Hepatic stellate cell (primary cell): Measurements from ENCODE around the gene TATDN2.

Source experiments
- DNase-seq: peaks from one replicate; pipeline ENCODE4 v3.0.0; 2011; ENCODE audit warnings: low spot score

Gene TATDN2

GRCh38 chr3:10317311-10317960 is 69.2 kb downstream of the TATDN2 start:
- DNase-seq, result no peak

- DNase-seq, result no peak
Observed at GRCh38 chr3:10317961-10318350, 69.7 kb downstream of the TATDN2 start.

GRCh38 chr3:10319251-10319650 is 71.0 kb downstream of the TATDN2 start:
- DNase-seq, result no peak

- DNase-seq, result no peak
Observed at GRCh38 chr3:10319804-10320203, 71.5 kb downstream of the TATDN2 start.

DNA sequence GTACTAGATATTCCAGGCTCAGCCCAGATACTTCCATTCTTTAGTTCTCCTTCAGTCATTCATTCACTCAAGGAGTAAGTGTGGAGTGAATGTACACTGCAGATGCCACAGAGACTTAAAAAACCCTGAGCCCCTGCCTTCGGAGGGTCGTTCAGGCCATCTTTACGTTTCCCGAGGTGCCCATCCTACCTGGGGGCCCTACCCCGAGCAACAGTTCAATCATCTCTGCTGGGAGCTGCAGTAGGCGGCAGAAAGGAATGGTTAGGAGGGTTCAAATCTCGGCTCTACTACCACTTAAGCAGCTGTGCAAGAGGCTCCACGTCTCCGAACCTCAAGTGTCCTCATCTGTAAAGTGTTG is 72.0 kb downstream of the TATDN2 start:
- no peak for DNase-seq

GRCh38 chr3:10321630-10322351 is 73.5 kb downstream of the TATDN2 start:
- DNase-seq, result no peak

DNA sequence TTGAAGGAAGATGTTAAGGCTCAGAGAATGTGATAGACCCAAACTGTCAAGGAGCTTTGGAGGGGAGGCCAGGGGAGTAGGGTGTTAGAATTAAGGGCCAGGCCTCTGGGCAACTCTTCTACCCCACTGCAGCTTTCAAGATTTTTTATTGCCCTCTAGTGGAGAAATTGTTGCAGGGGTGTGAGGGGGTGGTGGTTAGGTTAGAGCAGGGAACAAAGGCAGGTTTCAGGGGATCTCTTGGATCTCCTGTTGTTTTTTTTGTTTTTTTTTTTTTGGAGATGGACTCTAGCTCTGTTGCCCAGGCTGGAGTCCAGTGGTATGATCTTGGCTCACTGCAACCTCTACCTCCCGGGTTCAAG is 74.1 kb downstream of the TATDN2 start:
- no peak for DNase-seq

DNA sequence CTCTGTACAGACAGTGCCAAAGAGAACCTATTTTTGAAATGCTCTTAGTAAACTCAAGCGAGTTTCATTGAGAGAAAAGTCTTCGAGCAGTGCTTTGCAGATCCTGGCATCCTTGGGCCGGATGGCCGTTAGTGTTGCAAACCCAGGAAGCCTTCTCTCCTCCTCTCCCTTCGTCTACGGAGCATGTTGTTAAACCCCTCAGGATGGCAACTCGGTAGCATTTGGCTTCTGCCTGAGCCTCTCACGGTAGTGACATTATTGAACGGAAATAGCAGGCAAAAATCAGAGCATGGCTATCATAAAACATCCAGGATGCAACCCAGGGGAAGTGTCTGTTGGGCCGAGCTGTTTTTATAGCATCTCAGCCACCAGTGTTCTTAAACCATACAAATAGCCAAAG is 79.3 kb downstream of the TATDN2 start:
- DNase-seq, result no peak

DNA sequence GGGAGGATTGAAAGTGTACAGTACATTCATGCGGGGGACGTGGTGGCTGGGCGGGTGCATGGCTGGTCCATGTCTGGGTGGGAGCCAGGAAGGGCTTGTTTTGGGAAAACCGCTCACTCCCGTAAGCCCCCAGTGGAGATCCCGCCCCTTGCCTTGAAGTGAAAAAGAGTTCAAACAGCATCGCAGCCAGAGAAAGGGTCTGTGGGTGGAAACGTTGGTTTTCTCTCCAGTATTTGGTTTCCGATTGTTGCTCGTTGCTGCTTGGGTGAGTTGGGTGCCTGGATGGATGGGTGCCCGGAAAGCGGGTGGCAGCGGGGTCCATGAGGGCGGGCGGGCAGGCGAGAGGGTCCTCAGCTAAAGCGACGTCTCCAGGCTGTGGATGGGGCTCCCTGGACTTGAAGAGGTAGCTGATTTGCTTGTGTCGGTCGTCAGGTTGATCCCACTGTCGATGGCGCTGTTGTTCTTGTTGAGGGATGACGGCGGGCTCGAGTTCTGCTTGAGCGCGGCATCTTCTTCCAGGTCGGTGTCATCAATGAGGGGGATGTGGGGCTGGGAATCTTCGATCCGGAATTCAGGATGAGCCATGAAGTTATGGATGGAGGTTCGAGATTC is 80.3 kb downstream of the TATDN2 start:
- DNase-seq, result no peak

DNA sequence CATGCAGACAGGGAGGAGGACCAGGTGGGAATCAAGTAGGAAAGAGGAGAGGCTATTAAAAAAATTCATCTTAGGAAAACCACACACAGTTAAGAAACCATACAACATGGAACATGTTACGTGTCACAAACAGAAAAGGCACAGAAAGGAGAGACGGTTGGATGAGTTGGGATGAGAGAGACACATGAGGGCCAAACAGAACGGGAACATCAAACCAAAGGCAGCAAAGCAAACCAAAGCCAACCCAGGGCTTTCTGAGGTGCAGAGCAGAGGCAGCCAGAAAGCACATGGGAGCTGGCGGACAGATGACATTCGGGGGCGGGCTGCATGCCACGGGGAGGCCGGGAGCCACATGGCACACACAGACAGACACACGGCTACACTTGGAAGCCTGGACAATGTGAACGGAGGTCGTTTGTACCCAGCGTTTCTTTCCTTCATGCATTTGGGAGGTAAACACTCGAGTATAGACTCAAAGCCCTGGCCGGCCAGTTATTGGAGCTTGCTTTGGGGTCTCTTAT is 81.3 kb downstream of the TATDN2 start:
- DNase-seq, result no peak

DNA sequence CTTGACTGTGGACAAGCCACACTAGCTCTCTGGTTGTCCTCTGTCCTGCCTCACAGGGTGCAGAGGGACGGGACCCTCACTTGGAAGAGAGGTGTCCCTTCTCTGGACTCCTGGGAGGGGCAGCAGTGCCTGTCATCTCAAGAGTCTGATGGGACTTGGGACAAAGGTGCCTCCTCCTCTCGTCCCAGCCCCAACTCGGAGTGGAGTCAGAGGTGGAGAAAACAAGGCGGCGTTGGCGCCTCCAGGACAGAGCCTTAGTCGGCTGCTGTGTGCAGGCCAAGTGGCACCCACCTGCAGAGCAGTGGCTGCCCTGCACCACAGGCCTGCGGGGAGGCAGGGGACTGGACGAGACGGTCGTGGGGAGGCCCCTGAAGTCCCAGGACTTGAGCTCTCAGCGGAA is 82.1 kb downstream of the TATDN2 start:
- no peak for DNase-seq
